Neuron (in vitro differentiated cells): ENCODE results near the gene KCNG2.
"Not testable (repeated sequence)": the region's sequence is repeated elsewhere in the genome, so short reads cannot be mapped to it uniquely, and the experiment has no call there.

Experiments used
- H2AFZ ChIP-seq: one replicate; pipeline ENCODE4 v1.6.1; 2013; ENCODE audit warnings: low read depth, mild to moderate bottlenecking, inconsistent platforms, low read length, moderate library complexity
- H3K27me3 ChIP-seq: one replicate; pipeline ENCODE4 v1.6.1; 2013; ENCODE audit warnings: low read length; ENCODE audit not compliant: insufficient read depth
- H3K36me3 ChIP-seq: one replicate; pipeline ENCODE4 v1.6.1; 2013; ENCODE audit warnings: low read length; ENCODE audit not compliant: insufficient read depth
- H3K4me1 ChIP-seq: one replicate; pipeline ENCODE4 v1.6.1; 2013; ENCODE audit warnings: low read length; ENCODE audit not compliant: insufficient read depth
- H3K4me3 ChIP-seq: 2 replicates; pipeline ENCODE4 v1.5.1; 2013; ENCODE audit warnings: mild to moderate bottlenecking, low read length, moderate library complexity
- H3K9me3 ChIP-seq: one replicate; pipeline ENCODE4 v1.6.1; 2013; ENCODE audit warnings: low read length

KCNG2 gene

GRCh38 chr18:79797518-79798345 lies at the start of gene KCNG2:
Gene KCNG2, plus strand, starts transcription at chr18:79797938. Its CDS starts 65,730 bp downstream, at chr18:79863668.
- no peaks in the 10 kb centered on the region for H3K36me3 ChIP-seq
- H2AFZ ChIP-seq = no peak within 1 kb of the TSS
- H3K4me3 ChIP-seq = no peak within 1 kb of the TSS
- no peaks in the 10 kb centered on the region for H3K9me3 ChIP-seq
- H3K27me3 ChIP-seq = peaks cover 65% of the 10 kb centered on the region
- peaks cover 7% of the 10 kb centered on the region for H3K4me1 ChIP-seq

- no peaks in the 10 kb centered on the region for H3K4me1 ChIP-seq
- no peak overlapping the region for H3K4me3 ChIP-seq
- no peak overlapping the region for H2AFZ ChIP-seq
- peaks cover 12% of the 10 kb centered on the region for H3K36me3 ChIP-seq
- no peaks in the 10 kb centered on the region for H3K27me3 ChIP-seq
- H3K9me3 ChIP-seq = peaks cover 11% of the 10 kb centered on the region
Measured at GRCh38 chr18:79748321-79749180, 49.2 kb upstream of the KCNG2 start.

- H3K27me3 ChIP-seq = no peaks in the 10 kb centered on the region
- no peak overlapping the region for H2AFZ ChIP-seq
- no peak overlapping the region for H3K4me3 ChIP-seq
- peaks cover 7% of the 10 kb centered on the region for H3K9me3 ChIP-seq
- H3K36me3 ChIP-seq = peaks cover 21% of the 10 kb centered on the region
- no peaks in the 10 kb centered on the region for H3K4me1 ChIP-seq
Measured at GRCh38 chr18:79749251-79750191, 48.2 kb upstream of the KCNG2 start.

- Histone ChIP-seq H2AFZ (no peak overlapping the region), H3K27me3 (no peaks in the 10 kb centered on the region), H3K4me1 (no peaks in the 10 kb centered on the region), H3K36me3 (peaks cover 31% of the 10 kb centered on the region), H3K4me3 (no peak overlapping the region), H3K9me3 (peaks cover 5% of the 10 kb centered on the region)
Measured at GRCh38 chr18:79750980-79751571, 46.7 kb upstream of the KCNG2 start.

GRCh38 chr18:79751918-79752578 lies 45.7 kb upstream of the KCNG2 start:
- H3K36me3 ChIP-seq = peaks cover 31% of the 10 kb centered on the region
- H3K4me3 ChIP-seq, H3K9me3 ChIP-seq, H2AFZ ChIP-seq, H3K27me3 ChIP-seq, H3K4me1 ChIP-seq: not testable (repeated sequence)

- not testable (repeated sequence) for H3K9me3 ChIP-seq, H2AFZ ChIP-seq, H3K27me3 ChIP-seq, H3K4me3 ChIP-seq, H3K4me1 ChIP-seq
- H3K36me3 ChIP-seq = peaks cover 24% of the 10 kb centered on the region
Measured at GRCh38 chr18:79752946-79753345, 44.8 kb upstream of the KCNG2 start.

- no peak overlapping the region for H2AFZ ChIP-seq
- H3K9me3 ChIP-seq = peaks cover 6% of the 10 kb centered on the region
- H3K27me3 ChIP-seq = no peaks in the 10 kb centered on the region
- H3K4me3 ChIP-seq = no peak overlapping the region
- H3K36me3 ChIP-seq = peaks cover 24% of the 10 kb centered on the region
- no peaks in the 10 kb centered on the region for H3K4me1 ChIP-seq
Measured at GRCh38 chr18:79753391-79753851, 44.3 kb upstream of the KCNG2 start.

GRCh38 chr18:79754022-79754761 lies 43.5 kb upstream of the KCNG2 start:
- Histone ChIP-seq H2AFZ (no peak overlapping the region), H3K4me1 (no peaks in the 10 kb centered on the region), H3K9me3 (peaks cover 6% of the 10 kb centered on the region), H3K36me3 (peaks cover 20% of the 10 kb centered on the region), H3K27me3 (no peaks in the 10 kb centered on the region), H3K4me3 (no peak overlapping the region)

- H3K4me1 ChIP-seq = no peaks in the 10 kb centered on the region
- peaks cover 6% of the 10 kb centered on the region for H3K9me3 ChIP-seq
- H3K27me3 ChIP-seq = no peaks in the 10 kb centered on the region
- no peak overlapping the region for H2AFZ ChIP-seq
- H3K4me3 ChIP-seq = no peak overlapping the region
- H3K36me3 ChIP-seq = peaks cover 20% of the 10 kb centered on the region
Measured at GRCh38 chr18:79754831-79755351, 42.8 kb upstream of the KCNG2 start.

GRCh38 chr18:79755496-79756142 lies 42.1 kb upstream of the KCNG2 start:
- H3K4me3 ChIP-seq = no peak overlapping the region

GRCh38 chr18:79756143-79756500 lies 41.6 kb upstream of the KCNG2 start:
- H3K36me3 ChIP-seq = peaks cover 20% of the 10 kb centered on the region
- H3K4me1 ChIP-seq = no peaks in the 10 kb centered on the region
- H3K4me3 ChIP-seq = no peak overlapping the region
- peaks cover 6% of the 10 kb centered on the region for H3K9me3 ChIP-seq
- no peaks in the 10 kb centered on the region for H3K27me3 ChIP-seq
- H2AFZ ChIP-seq = no peak overlapping the region

More at GRCh38 chr18:79755496-79756142, 42.1 kb upstream of the KCNG2 start:
- Histone ChIP-seq H3K27me3 (no peaks in the 10 kb centered on the region), H3K4me1 (no peaks in the 10 kb centered on the region), H3K9me3 (peaks cover 6% of the 10 kb centered on the region), H2AFZ (no peak overlapping the region), H3K36me3 (peaks cover 20% of the 10 kb centered on the region)
